GM03348 (cell line): ENCODE data around the gene ZNF888.
"Not testable (repeated sequence)": the region's sequence is repeated elsewhere in the genome, so short reads cannot be mapped to it uniquely, and the experiment has no call there.

ENCODE experiments used
- DNase-seq: peaks from one replicate; pipeline ENCODE4 v3.0.0; 2012; ENCODE audit warnings: low spot score

The ZNF888 gene

DNA sequence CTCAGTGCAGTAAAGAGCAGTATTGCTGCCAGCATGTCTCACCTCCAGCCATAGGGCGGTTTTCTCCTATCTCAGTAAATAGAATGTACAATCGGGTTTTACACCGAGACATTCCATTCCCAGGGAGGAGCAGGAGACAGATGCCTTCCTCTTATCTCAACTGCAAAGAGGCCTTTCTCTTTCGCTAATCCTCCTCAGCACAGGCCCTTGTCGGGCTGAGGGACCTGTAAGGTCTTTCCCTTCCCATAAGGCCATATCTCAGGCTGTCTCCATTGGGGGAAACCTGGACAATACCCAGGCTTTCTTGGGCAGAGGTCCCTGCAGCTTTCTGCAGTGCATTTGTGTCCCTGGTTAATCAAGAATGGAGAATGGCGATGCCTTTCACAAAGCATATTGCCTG lies 50.2 kb downstream of the ZNF888 start:
- not testable (repeated sequence) for DNase-seq

DNA sequence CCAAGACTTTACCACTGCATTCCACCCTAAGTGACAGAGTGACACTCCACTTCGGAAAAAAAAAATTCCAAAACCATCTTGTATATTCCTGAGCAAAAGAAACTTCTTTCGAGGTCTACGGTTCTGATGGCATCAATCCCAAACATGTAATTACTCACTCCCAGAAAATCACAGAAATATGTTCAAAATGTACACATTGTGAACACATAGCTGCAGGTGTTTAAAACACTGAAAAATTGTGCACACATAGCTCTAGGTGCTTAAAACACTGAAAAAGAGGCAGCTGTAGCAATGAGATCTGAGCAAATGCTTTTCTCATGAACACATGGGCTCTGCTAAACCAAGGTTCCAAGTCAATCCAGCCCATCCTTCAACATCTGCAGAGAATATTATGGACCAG lies 51.8 kb downstream of the ZNF888 start:
- no peak for DNase-seq

DNA sequence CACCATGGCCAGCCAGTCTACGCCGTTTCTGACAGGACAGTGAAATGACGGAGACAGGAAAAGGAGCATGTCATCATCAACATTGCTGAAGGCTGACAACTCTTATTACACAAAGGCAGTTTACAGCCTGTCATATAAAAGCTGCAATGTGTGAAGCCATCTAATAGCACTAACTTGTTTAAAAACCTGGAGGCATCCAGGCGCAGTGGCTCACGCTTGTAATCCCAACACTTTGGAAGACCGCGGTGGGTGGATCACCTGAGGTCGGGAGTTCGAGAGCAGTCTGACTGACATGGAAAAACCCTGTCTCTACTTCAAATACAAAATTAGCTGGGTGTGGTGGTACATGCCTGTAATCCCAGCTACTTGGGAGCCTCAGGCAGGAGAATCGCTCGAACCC lies 55.2 kb downstream of the ZNF888 start:
- not testable (repeated sequence) for DNase-seq

DNA sequence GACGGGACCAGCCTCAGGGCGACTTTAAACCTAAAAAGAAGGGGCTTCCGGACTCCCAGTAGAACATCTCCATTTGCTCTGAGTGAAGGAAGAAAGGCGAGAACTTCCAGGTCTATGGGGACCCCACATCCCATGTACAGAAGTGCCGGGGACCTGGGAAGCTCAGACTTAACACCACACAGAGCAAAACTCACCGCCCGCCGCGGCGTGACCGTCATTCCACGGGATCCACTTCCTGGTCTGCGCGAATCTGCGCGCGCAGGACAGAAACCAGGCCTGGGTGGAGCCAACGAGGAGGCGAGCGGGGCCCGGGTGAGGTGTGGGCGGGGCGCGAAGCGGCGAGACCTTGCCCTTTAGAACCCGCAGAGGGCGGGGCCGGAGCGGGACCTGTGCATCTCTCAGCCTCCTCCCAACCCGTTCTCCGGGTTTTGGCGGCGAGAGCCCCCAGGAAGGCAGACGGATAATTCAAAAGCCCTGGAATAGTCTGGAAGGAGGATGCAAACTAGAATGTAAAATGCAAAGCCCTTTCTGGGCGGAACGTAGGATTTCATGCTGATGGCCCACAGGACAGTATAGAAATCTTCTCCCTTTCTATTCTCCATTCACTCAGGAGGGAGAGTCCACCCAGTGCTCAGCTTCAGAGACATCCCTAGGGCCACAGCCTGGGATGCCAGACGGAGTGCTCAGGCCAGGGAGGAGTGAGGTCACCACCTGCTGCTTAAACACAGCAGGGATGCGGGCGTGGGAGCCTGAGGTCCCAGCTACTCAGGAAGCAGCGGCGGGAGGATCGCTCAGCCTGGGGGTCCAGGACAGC lies 65.6 kb downstream of the ZNF888 start, which contains the start of gene ZNF468:
Gene ZNF468, minus strand, starts transcription at position 242 of the 814 bp plus-strand sequence. CDS start 3,347 bp downstream, outside the sequence.
- DNase-seq = peak; percentile 32

DNA sequence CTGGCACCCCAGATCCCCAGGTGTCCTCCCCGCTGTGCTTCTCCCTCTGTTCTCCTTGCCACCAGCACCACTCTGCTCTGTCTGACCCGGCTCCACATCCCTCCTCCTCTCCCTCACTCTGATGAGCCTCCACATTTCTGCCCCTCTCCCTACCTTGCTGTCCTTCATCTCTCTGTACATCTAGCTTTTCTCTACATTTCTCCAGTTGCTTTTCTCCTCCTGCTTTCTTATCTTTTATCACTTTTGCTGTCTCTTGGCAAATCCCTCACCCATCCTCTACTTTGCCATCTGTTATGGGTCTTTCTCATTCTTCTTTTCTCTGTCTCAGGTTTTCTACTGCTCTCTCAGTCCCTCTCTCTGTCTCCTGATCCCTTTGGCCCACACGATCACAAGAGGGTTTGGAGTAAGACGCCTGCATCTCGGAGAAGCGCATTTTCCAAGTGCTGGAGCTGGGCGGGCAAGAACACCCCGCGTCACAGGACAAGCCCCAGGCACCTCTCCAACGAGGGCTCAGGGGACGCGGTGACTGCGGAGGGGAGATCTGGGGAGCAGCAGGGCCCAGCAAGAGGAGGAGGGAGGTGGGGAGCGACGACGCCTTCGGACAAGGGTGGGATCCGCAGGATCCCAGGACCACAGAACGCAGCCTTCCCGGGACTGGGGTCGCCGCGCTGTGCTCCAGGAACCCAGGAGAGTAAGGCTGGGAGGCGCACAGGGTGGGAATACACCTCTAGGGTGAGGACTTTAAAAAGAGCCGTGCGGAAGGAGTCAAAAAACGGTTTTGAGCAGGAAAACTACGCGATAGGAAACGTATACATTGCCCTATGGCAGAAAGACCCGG lies 66.5 kb downstream of the ZNF888 start:
- DNase-seq = peak; percentile 6
